IMR-90 (cell line): ENCODE measurements around the gene NTM. TPM values are rescaled to one million over a fixed set of nuclear protein-coding genes. Genes with fewer than 3 reads are reported as not detected.

Experiments used
- ATAC-seq: fragments of 200-7000 bp; cut with Tn5 transposase; 2 replicates; pipeline ENCODE4 v1.9.1; 2020; ENCODE audit warnings: low read depth, mild to moderate bottlenecking, moderate library complexity
- BruUV-seq: library from RNA; stranded (reverse); fragments of 400-500 nt; replicated peaks from 2 replicates; lab custom pipeline; 2021; lab: Mats Ljungman, UMichigan
- CTCF ChIA-PET: fragments of 300-600 bp; formaldehyde crosslinking; extraction: SDS; loops from one replicate; lab custom pipeline; 2021; ENCODE audit warnings: antibody characterized with exemption; lab: Yijun Ruan, JAX
- POLR2A ChIA-PET: fragments of 300-600 bp; sonication (Branson Sonifier 250); formaldehyde crosslinking; loops from one replicate; lab custom pipeline; 2022; ENCODE audit warnings: antibody characterized with exemption; ENCODE audit not compliant: unreplicated experiment; lab: Charles Lee
- DNase-seq: peaks from one replicate; pipeline ENCODE4 v3.0.0; 2013
- H2AFZ ChIP-seq: replicated peaks from 2 replicates; pipeline ENCODE3; 2013; ENCODE audit warnings: low read length, mild to moderate bottlenecking; ENCODE audit not compliant: poor library complexity
- H2AK5ac ChIP-seq: 2 replicates; pipeline ENCODE4 v1.6.1; 2013; ENCODE audit warnings: low read depth, low read length, inconsistent platforms
- H2AK9ac ChIP-seq: replicated peaks from 2 replicates; pipeline ENCODE3; 2013; ENCODE audit warnings: mild to moderate bottlenecking, low read depth, low read length, moderate library complexity; ENCODE audit not compliant: poor library complexity
- H2BK120ac ChIP-seq: 2 replicates; pipeline ENCODE4 v1.6.1; 2013; ENCODE audit warnings: low read depth, low read length, inconsistent platforms
- H2BK15ac ChIP-seq: 3 replicates; pipeline ENCODE4 v1.6.1; 2013; ENCODE audit warnings: low read depth, low read length, inconsistent platforms
- H2BK20ac ChIP-seq: 2 replicates; pipeline ENCODE4 v1.6.1; 2013; ENCODE audit warnings: low read depth, mild to moderate bottlenecking, inconsistent platforms, low read length, moderate library complexity
- H2BK5ac ChIP-seq: 2 replicates; pipeline ENCODE4 v1.6.1; 2013; ENCODE audit warnings: mild to moderate bottlenecking, low read depth, low read length, inconsistent platforms; ENCODE audit not compliant: poor library complexity, severe bottlenecking
- H3K14ac ChIP-seq: replicated peaks from 2 replicates; pipeline ENCODE4 v1.6.1; 2013; ENCODE audit warnings: low read depth, low read length, inconsistent platforms
- H3K18ac ChIP-seq: 2 replicates; pipeline ENCODE4 v1.6.1; 2013; ENCODE audit warnings: low read depth, low read length, control low read depth
- H3K23ac ChIP-seq: 2 replicates; pipeline ENCODE4 v1.6.1; 2013; ENCODE audit warnings: low read depth, low read length, inconsistent platforms
- H3K27ac ChIP-seq: 2 replicates; pipeline ENCODE4 v1.5.1; 2013; ENCODE audit warnings: mild to moderate bottlenecking, control low read depth, low read length; ENCODE audit not compliant: insufficient read depth
- H3K27me3 ChIP-seq: 2 replicates; pipeline ENCODE4 v1.6.1; 2013; ENCODE audit warnings: low read length; ENCODE audit not compliant: control insufficient read depth, insufficient read depth
- H3K36me3 ChIP-seq: 2 replicates; pipeline ENCODE4 v1.6.1; 2013; ENCODE audit warnings: low read length, mixed read lengths; ENCODE audit not compliant: control insufficient read depth, insufficient read depth
- H3K4ac ChIP-seq: 2 replicates; pipeline ENCODE4 v1.6.1; 2013; ENCODE audit warnings: low read depth, low read length, inconsistent platforms
- H3K4me1 ChIP-seq: 2 replicates; pipeline ENCODE4 v1.6.1; 2013; ENCODE audit warnings: low read length, mixed read lengths; ENCODE audit not compliant: control insufficient read depth, insufficient read depth
- H3K4me2 ChIP-seq: 2 replicates; pipeline ENCODE4 v1.6.1; 2013; ENCODE audit warnings: low read depth, mild to moderate bottlenecking, control low read depth, low read length, moderate library complexity
- H3K4me3 ChIP-seq: 2 replicates; pipeline ENCODE4 v1.5.1; 2013; ENCODE audit warnings: low read depth, mild to moderate bottlenecking, control low read depth, low read length, moderate library complexity; ENCODE audit not compliant: insufficient read depth
- H3K56ac ChIP-seq: 2 replicates; pipeline ENCODE4 v1.6.1; 2013; ENCODE audit warnings: low read length, inconsistent platforms; ENCODE audit not compliant: insufficient read depth; ENCODE audit errors: extremely low read depth
- H3K79me1 ChIP-seq, 2 experiments: 2 replicates each; pipeline ENCODE4 v1.6.1; 2013; ENCODE audit warnings: low read length in 2 of 2, inconsistent platforms in 1 of 2, low read depth in 1 of 2
- H3K9ac ChIP-seq: 2 replicates; pipeline ENCODE4 v1.6.1; 2013; ENCODE audit warnings: low read depth, low read length, control low read depth
- H3K9me1 ChIP-seq: 2 replicates; pipeline ENCODE4 v1.6.1; 2013; ENCODE audit warnings: low read length, inconsistent platforms; ENCODE audit not compliant: insufficient read depth
- H3K9me3 ChIP-seq: 2 replicates; pipeline ENCODE4 v1.6.1; 2013; ENCODE audit warnings: low read length; ENCODE audit not compliant: control insufficient read depth, insufficient read depth
- H4K20me1 ChIP-seq: 2 replicates; pipeline ENCODE4 v1.6.1; 2013; ENCODE audit warnings: low read length, inconsistent platforms; ENCODE audit not compliant: insufficient read depth
- H4K5ac ChIP-seq: 2 replicates; pipeline ENCODE4 v1.6.1; 2013; ENCODE audit warnings: mild to moderate bottlenecking, low read depth, low read length, control low read depth
- H4K8ac ChIP-seq, 2 experiments: 2 replicates each; pipeline ENCODE4 v1.6.1; 2013; ENCODE audit warnings: low read depth in 2 of 2, low read length in 2 of 2, control low read depth in 1 of 2, inconsistent platforms in 1 of 2
- H4K91ac ChIP-seq: 2 replicates; pipeline ENCODE4 v1.6.1; 2013; ENCODE audit warnings: low read depth, low read length, inconsistent platforms; ENCODE audit not compliant: insufficient read depth
- BHLHE40 ChIP-seq: fragments of 150-350 bp; IDR thresholded peaks from 2 replicates; pipeline ENCODE4 v1.6.1; 2016; ENCODE audit warnings: mild to moderate bottlenecking, low read depth, low read length
- CTCF ChIP-seq: conservative IDR thresholded peaks from 2 replicates; pipeline ENCODE4 v1.5.1; 2012; ENCODE audit warnings: mild to moderate bottlenecking, low read depth, low read length, improper control_type of control experiment
- ELK1 ChIP-seq: fragments of 150-350 bp; IDR thresholded peaks from 2 replicates; pipeline ENCODE4 v1.6.1; 2016; ENCODE audit warnings: low read depth, mild to moderate bottlenecking, low read length, moderate library complexity, borderline replicate concordance
- FOS ChIP-seq: fragments of 150-350 bp; IDR thresholded peaks from 2 replicates; pipeline ENCODE4 v1.6.1; 2016; ENCODE audit warnings: low read depth, low read length
- MXI1 ChIP-seq: IDR thresholded peaks from 2 replicates; pipeline ENCODE4 v1.6.1; 2012; ENCODE audit warnings: low read depth, mild to moderate bottlenecking, low read length, moderate library complexity, borderline replicate concordance
- NFE2L2 ChIP-seq: fragments of 150-350 bp; IDR thresholded peaks from 2 replicates; pipeline ENCODE4 v1.6.1; 2016; ENCODE audit warnings: low read depth, mild to moderate bottlenecking, low read length
- RAD21 ChIP-seq: IDR thresholded peaks from 2 replicates; pipeline ENCODE4 v1.6.1; 2012; ENCODE audit warnings: low read length, improper control_type of control experiment
- WGBS, 2 experiments: methylation state at CpG; one replicate each; pipeline versions ENCODE4 v1.1.5 to v1.1.7; 2013; ENCODE audit warnings: missing lambda C conversion rate in 2 of 2; ENCODE audit not compliant: insufficient read length in 1 of 2; ENCODE audit errors: extremely low coverage in 2 of 2; 5-methylcytosine and 5-hydroxymethylcytosine counted together
- dilution Hi-C: fragments of 300-500 bp; cut with HindIII; formaldehyde crosslinking; loops from one replicate; pipeline ENCODE4 v1.14.3; 2018; ENCODE audit warnings: low sequenced_read_pairs; ENCODE audit not compliant: unreplicated experiment
- in situ Hi-C: fragments of 300-500 bp; cut with MboI; formaldehyde crosslinking; loops from 3 replicates; pipeline ENCODE4 v1.14.3; 2019; ENCODE audit warnings: low sequenced_read_pairs, inconsistent platforms, mixed read lengths
- intact Hi-C: fragments of 100-400 bp; cut with micrococcal nuclease; formaldehyde crosslinking; loops from 2 replicates; pipeline ENCODE4 v1.10.0; 2022
- polyA plus RNA-seq, 3 experiments: library from polyadenylated mRNA; depleted of rRNA; stranded (reverse); fragments of >200 nt; gene quantifications; 2 replicates each; pipeline ENCODE4 v1.2.3, GENCODE V29; 2012; ENCODE audit warnings: low replicate concordance in 1 of 3
- total RNA-seq: library from RNA; depleted of rRNA; stranded (reverse); fragments of >200 nt; gene quantifications from 2 replicates; pipeline ENCODE4 v1.2.3, GENCODE V29; 2012

The NTM gene
- total and polyA plus RNA-seq, 2 of the 4 experiments (the other 2 are of a cell fraction), result 19.5 to 25.5 TPM

- intact Hi-C loops, result no loop called here
- no peak overlapping the region for H3K14ac ChIP-seq
- BruUV-seq, result no TSS peak
These were observed 284.4 kb downstream of the NTM start for GRCh38 chr11:131654849-131655248.

More at GRCh38 chr11:131654849-131655248, 284.4 kb downstream of the NTM start:
- Histone ChIP-seq H2BK20ac (no peak overlapping the region), H3K18ac (no peak overlapping the region), H2AFZ (no peak overlapping the region), H2AK9ac (no peak overlapping the region), H3K23ac (no peak overlapping the region), H3K9me3 (no peaks in the 10 kb centered on the region), H2BK5ac (no peak overlapping the region), H3K56ac (no peak overlapping the region), H4K91ac (no peak overlapping the region), H4K5ac (no peak overlapping the region), H4K20me1 (no peaks in the 10 kb centered on the region), H4K8ac (no peak overlapping the region), H3K4ac (no peak overlapping the region), H3K4me3 (no peak overlapping the region), H3K9ac (no peak overlapping the region), H3K9me1 (no peaks in the 10 kb centered on the region), H3K79me1 (no peaks in the 10 kb centered on the region), H3K36me3 (no peaks in the 10 kb centered on the region), H2AK5ac (no peak overlapping the region), H2BK15ac (no peak overlapping the region), H3K27ac (no peak overlapping the region), H3K4me2 (no peak overlapping the region), H3K27me3 (peaks cover 26% of the 10 kb centered on the region), H3K4me1 (no peaks in the 10 kb centered on the region), H2BK120ac (no peak overlapping the region)
- in situ Hi-C loops (no loop called here), dilution Hi-C loops (no loop called here)
- ATAC-seq (no peak), DNase-seq (no peak)
- TF ChIP-seq CTCF (no peak), BHLHE40 (no peak), MXI1 (no peak), NFE2L2 (no peak), FOS (no peak), ELK1 (no peak), RAD21 (no peak)
- POLR2A ChIA-PET, result no interaction called here
- 92% methylated on average over 7 of the region's 10 CpGs; no CpG with 5 or more reads in 1 of the 2 experiments for WGBS, 2 experiments
- CTCF ChIA-PET, result no interaction called here
